Lung (tissue), 13 donors: ENCODE results near the gene KCNE5. TPM values are rescaled to one million over a fixed set of nuclear protein-coding genes. Genes with fewer than 3 reads are reported as not detected.
"Not testable (repeated sequence)": the region's sequence is repeated elsewhere in the genome, so short reads cannot be mapped to it uniquely, and the experiment has no call there.

Experiments
- ATAC-seq: fragments of 200-7000 bp; cut with Tn5 transposase; one replicate; pipeline ENCODE4 v1.9.1; 2020; ENCODE audit warnings: moderate number of reproducible peaks; ENCODE audit not compliant: insufficient read depth, low FRiP score
- DNase-seq, 3 donors: peaks; one replicate each; pipeline ENCODE4 v3.0.0-alpha.2; 2013 to 2017
- H3K27ac ChIP-seq, 2 donors: one replicate each; pipeline ENCODE4 v1.5.1; 2013; ENCODE audit warnings: mild to moderate bottlenecking in 2 of 2, moderate library complexity in 2 of 2, control low read depth in 1 of 2, inconsistent platforms in 1 of 2, low read depth in 1 of 2, low read length in 1 of 2
- H3K27me3 ChIP-seq, 3 donors: one replicate each; pipeline ENCODE4 v1.5.1; 2013; ENCODE audit warnings: low read length in 2 of 3; ENCODE audit not compliant: control insufficient read depth in 3 of 3, insufficient read depth in 3 of 3
- H3K36me3 ChIP-seq, 4 donors: one replicate each; pipeline ENCODE4 v1.5.1; 2013; ENCODE audit warnings: low read length in 4 of 4, mild to moderate bottlenecking in 1 of 4, moderate library complexity in 1 of 4; ENCODE audit not compliant: control insufficient read depth in 4 of 4, insufficient read depth in 4 of 4
- H3K4me1 ChIP-seq, 5 donors: one replicate each; pipeline ENCODE4 v1.5.1; 2013; ENCODE audit warnings: low read length in 5 of 5, mild to moderate bottlenecking in 2 of 5, moderate library complexity in 1 of 5; ENCODE audit not compliant: control insufficient read depth in 5 of 5, insufficient read depth in 5 of 5
- H3K4me3 ChIP-seq: one replicate; pipeline ENCODE4 v1.5.1; 2013; ENCODE audit warnings: mild to moderate bottlenecking, control low read depth, moderate library complexity
- H3K9ac ChIP-seq, 2 donors: one replicate each; pipeline ENCODE4 v1.5.1; 2013; ENCODE audit warnings: low read length in 2 of 2, control low read depth in 1 of 2; ENCODE audit not compliant: insufficient read depth in 1 of 2
- H3K9me3 ChIP-seq, 4 donors: one replicate each; pipeline ENCODE4 v1.5.1; 2013; ENCODE audit warnings: low read length in 3 of 4, mild to moderate bottlenecking in 1 of 4, moderate library complexity in 1 of 4; ENCODE audit not compliant: control insufficient read depth in 4 of 4, insufficient read depth in 3 of 4
- CTCF ChIP-seq: IDR thresholded peaks from 2 replicates; pipeline ENCODE4 v1.5.1; 2012; ENCODE audit warnings: mild to moderate bottlenecking; ENCODE audit errors: control extremely low read depth, extremely low read depth
- WGBS, 2 donors: extraction: QIAGEN DNeasy Blood & Tissue Kit; methylation state at CpG; one replicate each; pipeline ENCODE4 v1.1.7; 2013; 5-methylcytosine and 5-hydroxymethylcytosine counted together
- polyA plus RNA-seq, 2 donors: library from polyadenylated mRNA; stranded (reverse); fragments of 200-250 nt; gene quantifications; one replicate each; pipeline ENCODE4 v1.2.1, GENCODE V29; 2013
- small RNA-seq: library from RNA; depleted of rRNA; stranded (forward); fragments of <200 nt; gene quantifications from one replicate; pipeline ENCODE3, GENCODE V24; 2014; ENCODE audit warnings: low replicate concordance
- total RNA-seq, 2 donors: library from RNA; depleted of rRNA in 1 of 2; stranded (reverse); fragments of >200 nt in 1 of 2; gene quantifications; one replicate each; pipeline ENCODE4 v1.2.1, GENCODE V29; 2014 to 2021
- donor health status: control.
- donor health status: control.
- donor health status: Bipolar disorder and iron deficiency.
- donor health status: healthy.
- donor health status: DM: yes; HTN: yes; CAD: no.

KCNE5 gene
- total and polyA plus RNA-seq, 4 donors, result 0.06 to 0.58 (median 0.40) TPM

DNA sequence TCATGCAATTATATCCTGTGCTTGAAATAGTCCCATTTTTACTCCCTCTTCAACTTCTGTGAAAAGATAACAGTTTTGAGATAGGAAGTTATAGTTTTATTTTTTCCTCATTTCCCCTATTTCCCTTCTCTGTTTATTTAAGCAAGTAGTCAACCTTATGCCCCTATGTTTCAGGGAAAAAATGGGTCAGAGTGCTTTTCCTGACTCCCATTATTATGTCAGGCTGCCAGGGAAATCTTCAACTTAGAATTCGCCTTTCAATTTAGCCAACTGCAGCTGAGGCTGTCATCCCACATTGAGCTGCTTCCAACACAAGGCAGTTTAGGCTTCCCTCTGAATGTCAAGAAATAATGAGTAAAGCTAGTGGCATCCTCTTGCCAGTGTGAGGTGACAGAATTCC, 46.1 kb downstream of the KCNE5 start:
- Histone ChIP-seq H3K9ac (no peak overlapping the region), H3K9me3 (peaks cover 0 to 4% (median 0%) of the 10 kb centered on the region in 4 donors), H3K4me1 (no peaks in the 10 kb centered on the region), H3K36me3 (no peaks in the 10 kb centered on the region), H3K27ac (no peak overlapping the region), H3K27me3 (peaks cover 0 to 57% (median 7%) of the 10 kb centered on the region in 3 donors), H3K4me3 (no peak overlapping the region)
- DNase-seq (no peak), ATAC-seq (no peak)
- no peak for TF ChIP-seq CTCF
- WGBS, 2 donors, result 58 to 88% methylated on average over 1 of the region's 1 CpG

GRCh38 chrX:109577055-109577454, 47.9 kb downstream of the KCNE5 start:
- no peak overlapping the region for H3K4me3 ChIP-seq
- ATAC-seq (no peak), DNase-seq (no peak)
- no peaks in the 10 kb centered on the region for H3K4me1 ChIP-seq
- H3K27me3 ChIP-seq, result peaks cover 0 to 53% (median 7%) of the 10 kb centered on the region in 3 donors
- TF ChIP-seq CTCF, result no peak
- WGBS, 2 donors, result 55 to 91% methylated on average over 2 of the region's 2 CpGs
- no peak overlapping the region for H3K9ac ChIP-seq
- peaks cover 0 to 4% (median 0%) of the 10 kb centered on the region in 4 donors for H3K9me3 ChIP-seq
- no peak overlapping the region for H3K27ac ChIP-seq
- no peaks in the 10 kb centered on the region for H3K36me3 ChIP-seq

GRCh38 chrX:109576083-109576482, 48.9 kb downstream of the KCNE5 start:
- not testable (repeated sequence) for H3K27ac ChIP-seq, H3K9ac ChIP-seq, DNase-seq, H3K36me3 ChIP-seq, H3K4me3 ChIP-seq, ATAC-seq, H3K4me1 ChIP-seq, H3K9me3 ChIP-seq
- peaks cover 3 to 56% (median 7%) of the 10 kb centered on the region in 3 donors for H3K27me3 ChIP-seq
- WGBS, 2 donors, result 80 to 100% methylated on average over 1 to 4 of the region's 4 CpGs

Small RNA genes within 50 kb of the gene (small RNA-seq; reads per million reads assigned to genes)
- gene AL118496.2, result not detected

Other genes with a start within 250 kb of the KCNE5 start
- not detected for gene GUCY2F, start 143.1 kb downstream of the KCNE5 start, total RNA-seq
- gene GUCY2F, start 143.1 kb downstream of the KCNE5 start, polyA plus RNA-seq, result under 1 TPM in 1 of 2 donors, not detected in 1; 0.03 TPM
- gene NXT2, start 88.3 kb downstream of the KCNE5 start, total RNA-seq, result 10 to 100 TPM in 1 of 2 donors, 1 to 10 TPM in 1; 9.5 to 16.8 TPM
- 10 to 100 TPM in 1 of 2 donors, 1 to 10 TPM in 1; 7.4 to 10.1 TPM for gene NXT2, start 88.3 kb downstream of the KCNE5 start, polyA plus RNA-seq
- 10 to 100 TPM; 53.4 to 97.7 TPM for gene ACSL4, start 108.1 kb upstream of the KCNE5 start, total RNA-seq
- gene ACSL4, start 108.1 kb upstream of the KCNE5 start, polyA plus RNA-seq, result 10 to 100 TPM; 34.1 to 71.1 TPM